Left ventricle myocardium inferior (tissue), 1 donor: ENCODE measurements around the gene KLK2. TPM values are rescaled to one million over a fixed set of nuclear protein-coding genes. Genes with fewer than 3 reads are reported as not detected.

Experiments used
- DNase-seq: peaks from one replicate; pipeline ENCODE4 v3.0.0-alpha.2; 2020
- H3K27ac ChIP-seq: fragments of 200-600 bp; replicated peaks from 2 replicates; pipeline ENCODE4 v1.8.0; 2021
- H3K27me3 ChIP-seq: fragments of 200-600 bp; 2 replicates; pipeline ENCODE4 v1.8.0; 2021; ENCODE audit warnings: low read depth
- H3K36me3 ChIP-seq: fragments of 200-600 bp; 2 replicates; pipeline ENCODE4 v1.8.0; 2021
- H3K4me1 ChIP-seq: fragments of 200-600 bp; 2 replicates; pipeline ENCODE4 v1.8.0; 2021
- H3K4me3 ChIP-seq: fragments of 200-600 bp; 2 replicates; pipeline ENCODE4 v1.8.0; 2021; ENCODE audit warnings: mild to moderate bottlenecking, moderate library complexity
- H3K9me3 ChIP-seq: fragments of 200-600 bp; replicated peaks from 2 replicates; pipeline ENCODE4 v1.8.0; 2021
- CTCF ChIP-seq: fragments of 200-600 bp; IDR thresholded peaks from 2 replicates; pipeline ENCODE4 v1.8.0; 2021; ENCODE audit warnings: antibody characterized with exemption, mild to moderate bottlenecking, borderline replicate concordance
- intact Hi-C: fragments of 100-400 bp; cut with micrococcal nuclease; formaldehyde crosslinking; loops from one replicate; pipeline ENCODE4 v1.11.0; 2022
- total RNA-seq: library from RNA; stranded (reverse); fragmentation: NEBNext Ultra II Directional; extraction: Animal tissue kit (Norgen Biotek cat#: 25700); gene quantifications from one replicate; pipeline ENCODE4 v1.2.1, GENCODE V29; 2021
- donor health status: DM: no; HTN: yes; CAD: no; lungs with severe emphysema.

Gene KLK2
- total RNA-seq, 1 donor from 2014 or later: not detected

- no peaks in the 10 kb centered on the region for H3K9me3 ChIP-seq
- TF ChIP-seq CTCF: no peak
- intact Hi-C loops: no loop called here
- H3K4me1 ChIP-seq: no peaks in the 10 kb centered on the region
- no peak overlapping the region for H3K27ac ChIP-seq
- DNase-seq: no peak
- H3K4me3 ChIP-seq: no peak overlapping the region
- no peaks in the 10 kb centered on the region for H3K36me3 ChIP-seq
- peaks cover 72% of the 10 kb centered on the region for H3K27me3 ChIP-seq
Measured at GRCh38 chr19:50899569-50899968, 26.3 kb downstream of the KLK2 start.

GRCh38 chr19:50902640-50903039 lies 29.4 kb downstream of the KLK2 start:
- H3K27me3 ChIP-seq: peaks cover 75% of the 10 kb centered on the region
- H3K27ac ChIP-seq: no peak overlapping the region
- H3K4me1 ChIP-seq: no peaks in the 10 kb centered on the region
- H3K9me3 ChIP-seq: no peaks in the 10 kb centered on the region
- no peaks in the 10 kb centered on the region for H3K36me3 ChIP-seq
- intact Hi-C loops: no loop called here
- no peak for TF ChIP-seq CTCF
- H3K4me3 ChIP-seq: no peak overlapping the region
- no peak for DNase-seq

GRCh38 chr19:50906217-50906616 lies 33.0 kb downstream of the KLK2 start:
- Histone ChIP-seq H3K36me3 (no peaks in the 10 kb centered on the region), H3K27ac (no peak overlapping the region), H3K4me3 (no peak overlapping the region), H3K4me1 (no peaks in the 10 kb centered on the region), H3K27me3 (peaks cover 76% of the 10 kb centered on the region), H3K9me3 (no peaks in the 10 kb centered on the region)
- TF ChIP-seq CTCF: no peak
- DNase-seq: no peak
- intact Hi-C loops: no loop called here

GRCh38 chr19:50908336-50908735 lies 35.1 kb downstream of the KLK2 start:
- H3K36me3 ChIP-seq: no peaks in the 10 kb centered on the region

GRCh38 chr19:50909240-50910070 lies 36.2 kb downstream of the KLK2 start:
- no peak for DNase-seq
- Histone ChIP-seq H3K4me1 (no peaks in the 10 kb centered on the region), H3K36me3 (no peaks in the 10 kb centered on the region), H3K27ac (no peak overlapping the region), H3K4me3 (no peak overlapping the region), H3K9me3 (no peaks in the 10 kb centered on the region), H3K27me3 (peaks cover 86% of the 10 kb centered on the region)
- intact Hi-C loops: no loop called here
- TF ChIP-seq CTCF: no peak

More at GRCh38 chr19:50908336-50908735, 35.1 kb downstream of the KLK2 start:
- intact Hi-C loops: no loop called here
- H3K4me3 ChIP-seq: no peak overlapping the region
- no peak overlapping the region for H3K27ac ChIP-seq
- H3K4me1 ChIP-seq: no peaks in the 10 kb centered on the region
- no peak for TF ChIP-seq CTCF
- no peaks in the 10 kb centered on the region for H3K9me3 ChIP-seq
- H3K27me3 ChIP-seq: peaks cover 83% of the 10 kb centered on the region
- DNase-seq: no peak
